Neural progenitor cell (in vitro differentiated cells): ENCODE data around the gene ZBTB37. TPM values are rescaled to one million over a fixed set of nuclear protein-coding genes. Genes with fewer than 3 reads are reported as not detected.

Experiments
- DNase-seq: peaks from one replicate; pipeline ENCODE4 v3.0.0-alpha.2; 2016; ENCODE audit warnings: low spot score
- H2AFZ ChIP-seq: fragments of 200-600 bp; sonication (generic); replicated peaks from 2 replicates; pipeline ENCODE4 v1.6.1; 2016; ENCODE audit warnings: antibody characterized with exemption
- H3F3A ChIP-seq: fragments of 200-600 bp; sonication (generic); 2 replicates; pipeline ENCODE4 v1.6.1; 2016; ENCODE audit warnings: antibody characterized with exemption, low read depth
- H3K27ac ChIP-seq: fragments of 200-600 bp; sonication (generic); 2 replicates; pipeline ENCODE4 v1.5.1; 2016; ENCODE audit warnings: mild to moderate bottlenecking
- H3K27me3 ChIP-seq: fragments of 200-600 bp; sonication (generic); 2 replicates; pipeline ENCODE4 v1.6.1; 2016; ENCODE audit warnings: mild to moderate bottlenecking, moderate library complexity
- H3K36me3 ChIP-seq: fragments of 200-600 bp; sonication (generic); 2 replicates; pipeline ENCODE4 v1.5.1; 2016
- H3K4me1 ChIP-seq: fragments of 200-600 bp; sonication (generic); 2 replicates; pipeline ENCODE4 v1.6.1; 2016; ENCODE audit warnings: mixed run types
- H3K4me2 ChIP-seq: fragments of 200-600 bp; sonication (generic); 2 replicates; pipeline ENCODE4 v1.6.1; 2016
- H3K4me3 ChIP-seq: fragments of 200-600 bp; sonication (generic); 2 replicates; pipeline ENCODE4 v1.5.1; 2016
- H3K79me2 ChIP-seq: fragments of 200-600 bp; sonication (generic); 2 replicates; pipeline ENCODE4 v1.6.1; 2016; ENCODE audit warnings: low read depth
- H3K9ac ChIP-seq: fragments of 200-600 bp; sonication (generic); 2 replicates; pipeline ENCODE4 v1.6.1; 2016
- H3K9me3 ChIP-seq: fragments of 200-600 bp; sonication (generic); 2 replicates; pipeline ENCODE4 v1.5.1; 2016; ENCODE audit warnings: low read depth
- H4K20me1 ChIP-seq: fragments of 200-600 bp; sonication (generic); 2 replicates; pipeline ENCODE4 v1.6.1; 2016; ENCODE audit warnings: low read depth
- H3K27ac Mint-ChIP-seq: 3 replicates; pipeline ENCODE4 v1.8.0; 2021; ENCODE audit warnings: mixed read lengths
- H3K27me3 Mint-ChIP-seq: 2 replicates; pipeline ENCODE4 v1.8.0; 2022; ENCODE audit warnings: low read depth, mild to moderate bottlenecking, inconsistent platforms, moderate library complexity, mixed read lengths; ENCODE audit not compliant: insufficient read depth
- H3K36me3 Mint-ChIP-seq: 3 replicates; pipeline ENCODE4 v1.8.0; 2021; ENCODE audit warnings: mixed read lengths
- H3K4me1 Mint-ChIP-seq: 3 replicates; pipeline ENCODE4 v1.8.0; 2021; ENCODE audit warnings: mixed read lengths
- H3K4me3 Mint-ChIP-seq: 3 replicates; pipeline ENCODE4 v1.8.0; 2021; ENCODE audit warnings: mild to moderate bottlenecking, moderate library complexity, mixed read lengths
- H3K9me3 Mint-ChIP-seq: 3 replicates; pipeline ENCODE4 v1.8.0; 2020; ENCODE audit warnings: mixed read lengths
- CTCF ChIP-seq: fragments of 200-600 bp; sonication (generic); IDR thresholded peaks from 2 replicates; pipeline ENCODE4 v1.5.1; 2017; ENCODE audit warnings: antibody characterized with exemption, mild to moderate bottlenecking
- EZH2 ChIP-seq: fragments of 200-600 bp; sonication (generic); IDR thresholded peaks from 2 replicates; pipeline ENCODE4 v1.6.1; 2017; ENCODE audit warnings: antibody characterized with exemption, mild to moderate bottlenecking, moderate library complexity
- EZH2phosphoT487 ChIP-seq: fragments of 200-600 bp; sonication (generic); IDR thresholded peaks from 2 replicates; pipeline ENCODE4 v1.6.1; 2017; ENCODE audit warnings: antibody characterized with exemption
- total RNA-seq: library from RNA; depleted of rRNA; stranded (reverse); fragments of >200 nt; gene quantifications from 2 replicates; pipeline ENCODE4 v1.2.3, GENCODE V29; 2015; ENCODE audit warnings: low replicate concordance

Gene ZBTB37
- total RNA-seq, 1 donor from 2014 or later = 19.4 TPM

GRCh38 chr1:173869021-173869359 lies 810 bp downstream of the ZBTB37 start:
- Histone ChIP-seq H3K36me3 (peaks cover 26% of the 10 kb centered on the region), H3K27me3 (no peaks in the 10 kb centered on the region), H3K9me3 (no peaks in the 10 kb centered on the region), H2AFZ (peak overlapping the region; percentile 48), H3K79me2 (peaks cover 83% of the 10 kb centered on the region), H3K27ac (peak overlapping the region; percentile 94), H3K4me1 (peaks cover 23% of the 10 kb centered on the region), H3K4me3 (peak overlapping the region; percentile 83), H4K20me1 (peaks cover 36% of the 10 kb centered on the region), H3K9ac (peak overlapping the region; percentile 9), H3F3A (peaks cover 47% of the 10 kb centered on the region), H3K4me2 (peak overlapping the region; percentile 83)
- Mint-ChIP-seq H3K4me3 (peak overlapping the region; percentile 99), H3K27me3 (no peaks in the 10 kb centered on the region), H3K36me3 (peaks cover 38% of the 10 kb centered on the region), H3K4me1 (peaks cover 39% of the 10 kb centered on the region), H3K27ac (peak overlapping the region; percentile 44), H3K9me3 (no peaks in the 10 kb centered on the region)
- TF ChIP-seq EZH2phosphoT487 (no peak), EZH2 (no peak), CTCF (no peak)
- no peak for DNase-seq

GRCh38 chr1:173870252-173871075 lies 2.3 kb downstream of the ZBTB37 start:
- no peak overlapping the region for H3K4me3 Mint-ChIP-seq
- H3K27ac Mint-ChIP-seq = no peak overlapping the region
- no peaks in the 10 kb centered on the region for H3K27me3 Mint-ChIP-seq
- H3K36me3 Mint-ChIP-seq = peaks cover 34% of the 10 kb centered on the region
- Histone ChIP-seq H3K79me2 (peaks cover 68% of the 10 kb centered on the region), H3F3A (peaks cover 32% of the 10 kb centered on the region), H3K4me1 (peaks cover 14% of the 10 kb centered on the region), H3K4me3 (no peak overlapping the region), H4K20me1 (peaks cover 22% of the 10 kb centered on the region), H3K36me3 (peaks cover 14% of the 10 kb centered on the region), H3K9me3 (no peaks in the 10 kb centered on the region), H3K27ac (no peak overlapping the region), H3K27me3 (no peaks in the 10 kb centered on the region), H3K9ac (no peak overlapping the region), H2AFZ (no peak overlapping the region), H3K4me2 (no peak overlapping the region)
- DNase-seq = no peak
- TF ChIP-seq EZH2phosphoT487 (no peak), EZH2 (no peak), CTCF (no peak)
- no peaks in the 10 kb centered on the region for H3K9me3 Mint-ChIP-seq
- H3K4me1 Mint-ChIP-seq = peaks cover 31% of the 10 kb centered on the region

GRCh38 chr1:173871091-173871490 lies 2.9 kb downstream of the ZBTB37 start:
- peaks cover 25% of the 10 kb centered on the region for H3K4me1 Mint-ChIP-seq
- Histone ChIP-seq H3K9ac (no peak overlapping the region), H3K27ac (no peak overlapping the region), H3K4me2 (no peak overlapping the region), H3K36me3 (peaks cover 8% of the 10 kb centered on the region), H4K20me1 (peaks cover 15% of the 10 kb centered on the region), H3K4me1 (peaks cover 8% of the 10 kb centered on the region), H3K27me3 (no peaks in the 10 kb centered on the region), H2AFZ (no peak overlapping the region), H3K79me2 (peaks cover 62% of the 10 kb centered on the region), H3F3A (peaks cover 26% of the 10 kb centered on the region), H3K9me3 (no peaks in the 10 kb centered on the region), H3K4me3 (no peak overlapping the region)
- no peak for TF ChIP-seq EZH2phosphoT487
- TF ChIP-seq EZH2 = no peak
- TF ChIP-seq CTCF = no peak
- no peak for DNase-seq
- peaks cover 30% of the 10 kb centered on the region for H3K36me3 Mint-ChIP-seq
- no peak overlapping the region for H3K27ac Mint-ChIP-seq
- H3K27me3 Mint-ChIP-seq = no peaks in the 10 kb centered on the region
- no peak overlapping the region for H3K4me3 Mint-ChIP-seq
- no peaks in the 10 kb centered on the region for H3K9me3 Mint-ChIP-seq
